ENCODE results near the gene TIAM2.
"Not testable (repeated sequence)": the region's sequence is repeated elsewhere in the genome, so short reads cannot be mapped to it uniquely, and the experiment has no call there.

Gene TIAM2

DNA sequence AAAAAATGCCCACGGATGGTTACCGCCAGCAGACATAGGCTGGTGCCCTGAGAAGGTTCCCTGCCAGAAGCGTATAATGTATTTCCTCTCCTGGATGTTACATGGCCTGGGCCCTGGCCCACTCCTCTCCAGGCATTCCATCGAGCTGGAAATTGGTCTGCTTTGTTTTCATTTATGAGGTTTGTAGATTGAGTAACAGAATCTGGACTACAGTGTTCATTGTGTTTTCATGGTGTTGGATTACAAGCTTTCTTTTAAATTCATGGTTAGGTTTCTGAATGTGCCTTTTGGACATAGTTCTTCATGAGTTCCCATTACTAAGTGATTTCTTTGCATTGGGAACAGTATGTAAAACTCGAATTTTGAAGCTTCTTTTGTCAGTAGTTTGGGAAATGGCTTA is 6.4 kb downstream of the TIAM2 start:
- no peak overlapping the region for H3K4me3 Mint-ChIP-seq
- DNase-seq (no peak), ATAC-seq (replicated peaks) (no peak)
- H3K27me3 Mint-ChIP-seq = peaks cover 14 to 20% of the 10 kb centered on the region in 2 donors
- H3K36me3 Mint-ChIP-seq = no peaks in the 10 kb centered on the region
- H3K9me3 Mint-ChIP-seq = no peaks in the 10 kb centered on the region
- no peak overlapping the region for H3K27ac Mint-ChIP-seq
- peaks cover 0 to 2% of the 10 kb centered on the region in 2 donors for H3K4me1 Mint-ChIP-seq

DNA sequence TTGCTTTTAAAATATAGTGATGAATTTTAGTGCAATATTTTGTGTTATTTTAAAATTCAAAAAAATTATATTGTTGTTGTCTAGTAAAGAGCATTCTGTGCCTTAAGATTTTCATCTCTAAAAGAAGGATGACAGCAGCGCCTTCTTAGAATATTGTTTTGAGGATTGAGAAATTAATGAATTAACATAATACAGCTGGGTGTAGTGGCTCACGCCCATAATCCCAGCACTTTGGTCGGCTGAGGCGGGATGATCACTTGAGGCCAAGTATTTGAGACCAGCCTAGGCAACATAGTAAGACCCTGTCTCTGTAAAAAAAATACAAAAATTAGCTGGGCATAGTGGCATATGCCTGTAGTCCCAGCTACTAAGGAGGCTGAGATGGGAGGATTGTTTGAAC is 6.8 kb downstream of the TIAM2 start:
- Mint-ChIP-seq H3K36me3 (no peaks in the 10 kb centered on the region), H3K27me3 (peaks cover 12 to 17% of the 10 kb centered on the region in 2 donors), H3K4me3 (no peak overlapping the region), H3K27ac (no peak overlapping the region), H3K9me3 (no peaks in the 10 kb centered on the region), H3K4me1 (peaks cover 0 to 2% of the 10 kb centered on the region in 2 donors)
- DNase-seq = no peak
- ATAC-seq (replicated peaks) = no peak

DNA sequence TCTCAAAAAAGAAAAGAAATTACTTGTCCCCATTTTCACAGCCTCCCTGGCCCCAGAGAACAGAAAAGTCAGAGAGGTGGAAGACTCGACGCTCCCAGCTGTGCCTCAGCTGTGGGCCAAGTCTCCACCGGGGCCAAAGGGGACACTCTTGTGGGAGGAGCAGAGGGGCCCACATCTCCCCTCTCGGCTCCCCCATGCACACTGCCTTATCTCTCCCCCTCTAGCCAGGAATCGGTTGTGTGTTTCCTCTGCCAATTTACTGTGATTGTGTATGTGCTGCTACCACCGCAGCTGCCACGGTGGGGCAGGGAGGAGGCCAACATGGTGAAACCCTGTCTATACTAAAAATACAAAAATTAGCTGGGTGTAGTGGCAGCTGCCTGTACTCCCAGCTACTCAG is 8.4 kb downstream of the TIAM2 start:
- H3K27me3 Mint-ChIP-seq = peaks cover 0 to 1% of the 10 kb centered on the region in 2 donors
- H3K36me3 Mint-ChIP-seq = no peaks in the 10 kb centered on the region
- H3K27ac Mint-ChIP-seq = no peak overlapping the region
- H3K9me3 Mint-ChIP-seq = no peaks in the 10 kb centered on the region
- DNase-seq (no peak), ATAC-seq (replicated peaks) (no peak)
- H3K4me1 Mint-ChIP-seq = peaks cover 0 to 2% of the 10 kb centered on the region in 2 donors
- H3K4me3 Mint-ChIP-seq = no peak overlapping the region

DNA sequence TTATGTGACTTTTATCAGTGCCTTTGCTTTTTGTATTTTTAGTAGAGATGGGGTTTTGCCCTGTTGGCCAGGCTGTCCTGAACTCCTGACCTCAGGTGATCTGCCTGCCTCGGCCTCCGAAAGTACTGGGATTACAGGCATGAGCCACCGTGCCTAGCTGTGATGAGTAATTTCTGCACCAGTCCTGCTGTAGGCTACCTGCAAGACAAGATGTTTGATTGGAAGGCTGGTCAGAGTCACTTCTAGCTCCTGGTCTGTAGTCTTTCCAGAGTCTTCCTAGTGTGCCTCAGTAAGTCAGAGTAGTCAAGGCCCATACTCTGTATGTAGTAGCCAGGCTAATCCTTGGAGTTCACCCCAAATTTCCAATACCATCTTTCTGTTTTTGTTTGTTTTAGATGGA is 8.9 kb downstream of the TIAM2 start:
- no peaks in the 10 kb centered on the region for H3K9me3 Mint-ChIP-seq
- H3K36me3 Mint-ChIP-seq = no peaks in the 10 kb centered on the region
- DNase-seq (no peak), ATAC-seq (replicated peaks) (no peak)
- no peak overlapping the region for H3K27ac Mint-ChIP-seq
- H3K4me1 Mint-ChIP-seq = peaks cover 0 to 2% of the 10 kb centered on the region in 2 donors
- no peaks in the 10 kb centered on the region for H3K27me3 Mint-ChIP-seq
- H3K4me3 Mint-ChIP-seq = no peak overlapping the region

DNA sequence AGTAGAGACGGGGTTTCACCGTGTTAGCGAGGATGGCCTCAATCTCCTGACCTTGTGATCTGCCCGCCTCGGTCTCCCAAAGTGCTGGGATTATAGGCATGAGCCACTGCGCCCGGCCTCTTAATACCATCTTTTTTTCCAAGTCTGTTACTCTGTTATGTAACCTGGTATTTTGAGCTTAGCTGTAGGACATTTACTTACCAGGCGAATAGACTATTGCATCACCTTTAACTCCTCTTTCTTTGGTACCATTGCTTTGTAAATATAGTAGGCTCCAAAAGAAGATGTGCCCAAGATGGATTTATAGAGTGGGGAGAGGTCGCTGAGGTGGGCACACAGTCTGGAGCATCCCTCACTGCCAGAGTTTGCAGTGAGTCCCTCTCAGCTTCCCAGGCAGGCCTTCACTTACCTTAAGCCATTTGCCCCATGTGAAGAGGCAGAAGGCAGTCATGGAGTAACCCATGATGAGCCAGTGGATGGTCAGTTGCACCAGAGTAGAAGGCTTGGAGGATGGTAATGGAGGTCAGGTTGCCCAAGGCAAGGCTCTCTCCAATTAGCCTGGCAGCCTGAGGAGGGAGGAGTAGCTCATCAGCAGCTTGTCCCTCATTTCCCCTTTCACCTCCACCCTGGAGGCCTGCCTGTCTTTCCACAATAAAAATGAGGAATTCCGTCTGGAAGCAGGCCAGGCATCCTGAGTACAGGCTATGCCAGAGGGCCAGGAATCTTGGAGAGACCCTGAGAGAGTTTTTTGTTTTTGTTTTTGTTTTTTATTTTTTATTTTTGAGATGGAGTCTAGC is 9.7 kb downstream of the TIAM2 start:
- no peaks in the 10 kb centered on the region for H3K36me3 Mint-ChIP-seq
- no peak overlapping the region for H3K27ac Mint-ChIP-seq
- H3K9me3 Mint-ChIP-seq = no peaks in the 10 kb centered on the region
- no peaks in the 10 kb centered on the region for H3K27me3 Mint-ChIP-seq
- peaks cover 0 to 2% of the 10 kb centered on the region in 2 donors for H3K4me1 Mint-ChIP-seq
- H3K4me3 Mint-ChIP-seq = no peak overlapping the region
- no peak for ATAC-seq (replicated peaks)
- DNase-seq = no peak

DNA sequence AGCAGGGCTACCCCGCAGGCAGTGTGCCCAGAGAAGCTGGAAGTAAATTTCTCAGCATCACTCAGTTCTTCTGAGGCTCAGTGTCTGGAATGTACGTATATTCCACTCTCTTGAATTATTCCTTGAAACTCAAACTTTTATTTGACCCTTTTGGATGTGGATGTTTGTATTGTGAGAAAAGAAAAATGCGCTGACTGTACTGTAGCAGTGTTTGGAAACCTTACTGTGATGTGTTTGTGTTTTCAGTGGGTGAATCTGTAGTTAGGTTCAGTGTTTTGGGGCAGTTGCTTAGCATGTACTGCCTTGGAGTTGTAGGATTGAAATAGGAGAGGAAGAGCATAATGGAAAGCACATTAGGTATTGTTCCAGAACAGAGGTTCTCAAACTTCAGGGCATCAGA is 13.5 kb downstream of the TIAM2 start:
- ATAC-seq (replicated peaks) = no peak
- Mint-ChIP-seq H3K27ac (no peak overlapping the region), H3K4me1 (no peaks in the 10 kb centered on the region), H3K9me3 (no peaks in the 10 kb centered on the region), H3K36me3 (no peaks in the 10 kb centered on the region), H3K4me3 (no peak overlapping the region), H3K27me3 (no peaks in the 10 kb centered on the region)
- DNase-seq = no peak

DNA sequence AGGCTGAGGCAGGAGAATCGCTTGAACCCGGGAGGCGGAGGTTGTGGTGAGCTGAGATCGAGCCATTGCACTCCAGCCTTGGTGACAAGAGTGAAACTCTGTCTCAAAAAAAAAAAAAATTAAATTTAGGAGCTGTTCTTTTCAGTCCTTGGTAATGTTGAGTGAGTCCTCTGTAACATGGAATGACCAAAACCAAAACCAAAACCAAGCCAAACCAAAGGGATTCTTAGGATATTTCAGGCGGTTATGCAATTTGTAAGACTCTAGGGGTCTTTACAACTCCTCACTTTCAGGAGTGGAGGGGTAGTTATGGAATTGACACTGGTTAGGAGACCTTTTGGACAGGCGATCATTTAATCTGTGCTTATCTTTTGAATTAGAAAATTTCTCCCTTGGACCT is 15.8 kb downstream of the TIAM2 start:
- no peak for ATAC-seq (replicated peaks)
- H3K27ac Mint-ChIP-seq = no peak overlapping the region
- no peaks in the 10 kb centered on the region for H3K9me3 Mint-ChIP-seq
- no peaks in the 10 kb centered on the region for H3K36me3 Mint-ChIP-seq
- H3K27me3 Mint-ChIP-seq = no peaks in the 10 kb centered on the region
- H3K4me3 Mint-ChIP-seq = no peak overlapping the region
- DNase-seq = no peak
- no peaks in the 10 kb centered on the region for H3K4me1 Mint-ChIP-seq

DNA sequence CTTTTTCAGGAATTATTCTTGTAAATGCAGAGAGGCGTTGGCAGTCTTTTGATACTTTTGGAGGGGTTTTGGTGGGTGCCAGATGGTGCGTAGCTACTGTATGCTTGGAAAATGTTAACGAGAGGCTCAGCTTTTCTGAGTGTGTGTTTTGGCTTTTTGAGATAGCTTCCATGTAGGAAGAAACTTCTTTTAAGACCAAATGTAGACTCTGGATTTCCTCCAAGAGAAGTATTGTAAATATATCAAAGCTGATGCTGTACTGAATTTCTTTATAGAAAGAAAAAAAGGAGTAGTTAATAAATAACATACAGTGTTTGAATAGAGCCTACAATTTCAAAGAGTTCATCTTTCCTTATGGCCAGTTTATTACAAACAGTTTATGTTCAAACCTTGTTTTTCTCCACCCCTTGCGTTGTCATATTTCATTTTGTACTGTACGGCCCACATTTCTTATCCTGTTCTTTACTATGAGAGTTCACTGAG is 16.7 kb downstream of the TIAM2 start:
- H3K36me3 Mint-ChIP-seq = no peaks in the 10 kb centered on the region
- DNase-seq (no peak), ATAC-seq (replicated peaks) (no peak)
- no peaks in the 10 kb centered on the region for H3K27me3 Mint-ChIP-seq
- no peaks in the 10 kb centered on the region for H3K9me3 Mint-ChIP-seq
- H3K27ac Mint-ChIP-seq = no peak overlapping the region
- H3K4me3 Mint-ChIP-seq = no peak overlapping the region
- no peaks in the 10 kb centered on the region for H3K4me1 Mint-ChIP-seq

DNA sequence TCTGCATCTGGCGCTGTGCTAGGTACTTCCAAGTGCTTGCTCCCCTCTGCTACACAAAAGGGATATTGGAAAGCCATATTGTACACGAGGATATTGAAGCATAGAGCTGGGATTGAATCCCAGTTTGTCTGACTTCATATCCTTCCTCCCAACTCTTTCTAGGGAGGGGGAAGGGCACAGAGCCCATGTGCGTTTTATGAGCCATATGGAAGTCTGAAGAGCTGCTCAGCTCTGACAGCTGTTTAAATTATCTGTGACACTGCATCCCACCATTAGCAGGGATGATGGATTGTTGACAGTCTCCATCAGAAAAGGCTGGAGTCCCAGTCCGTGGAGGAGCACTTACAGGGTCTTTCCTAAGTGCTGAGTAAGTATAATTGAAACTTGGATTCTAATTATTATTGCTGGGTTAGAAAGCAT is 18.4 kb downstream of the TIAM2 start:
- Mint-ChIP-seq H3K9me3 (no peaks in the 10 kb centered on the region), H3K4me3 (no peak overlapping the region), H3K36me3 (no peaks in the 10 kb centered on the region), H3K4me1 (no peaks in the 10 kb centered on the region), H3K27me3 (no peaks in the 10 kb centered on the region), H3K27ac (no peak overlapping the region)
- DNase-seq (no peak), ATAC-seq (replicated peaks) (no peak)

DNA sequence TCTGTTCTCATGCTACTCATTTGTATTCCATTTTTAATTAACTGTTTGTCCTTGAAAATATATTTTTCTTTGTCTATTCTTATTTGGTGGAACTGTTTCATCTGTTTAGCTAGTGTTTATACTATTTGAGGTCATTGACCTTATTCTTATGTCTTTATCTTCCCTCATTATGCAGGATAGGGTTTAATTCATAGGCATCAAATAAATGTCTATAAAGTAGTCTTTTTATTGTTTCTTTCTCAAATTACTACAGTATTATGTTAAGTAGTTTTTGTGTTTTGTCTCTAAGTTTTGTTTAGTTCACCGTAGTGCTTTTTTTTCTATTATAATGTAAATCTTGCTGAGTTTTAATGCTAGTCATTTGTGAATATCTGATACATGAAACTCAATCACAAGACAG is 19.0 kb downstream of the TIAM2 start:
- Mint-ChIP-seq H3K4me1 (no peaks in the 10 kb centered on the region), H3K4me3 (no peak overlapping the region), H3K36me3 (no peaks in the 10 kb centered on the region), H3K9me3 (no peaks in the 10 kb centered on the region), H3K27me3 (no peaks in the 10 kb centered on the region), H3K27ac (no peak overlapping the region)
- DNase-seq (no peak), ATAC-seq (replicated peaks) (no peak)

DNA sequence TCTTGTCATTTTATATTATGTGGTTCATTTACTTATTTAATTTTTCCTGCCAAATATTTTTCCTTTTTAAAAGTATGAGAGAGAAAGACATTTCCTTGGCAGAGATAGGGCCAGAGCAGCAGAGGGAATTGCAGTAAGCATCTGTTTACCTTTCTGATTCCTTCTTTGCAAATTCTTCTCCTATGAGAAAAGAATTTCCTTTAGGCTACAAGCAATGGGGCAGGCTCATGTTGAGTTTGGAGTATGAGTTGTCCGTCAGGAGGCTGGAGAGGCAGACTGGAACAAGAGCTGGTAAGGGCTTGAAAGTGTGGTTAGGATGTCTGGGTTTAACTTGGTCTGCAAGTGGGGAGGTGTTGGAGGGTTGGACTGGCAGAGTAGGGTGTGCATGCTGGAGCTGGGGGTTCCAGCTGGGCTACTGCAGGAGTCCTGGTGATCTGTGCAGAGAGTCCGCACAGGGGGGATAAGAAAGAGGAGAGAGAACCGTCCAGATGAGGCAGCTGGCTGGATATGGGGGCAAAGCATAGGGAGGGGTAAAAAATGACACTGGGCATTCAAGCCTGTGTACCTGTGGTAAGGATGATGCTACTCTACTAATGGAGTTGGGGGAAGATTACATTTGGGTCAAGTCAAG is 19.7 kb downstream of the TIAM2 start:
- Mint-ChIP-seq H3K9me3 (no peaks in the 10 kb centered on the region), H3K4me1 (no peaks in the 10 kb centered on the region), H3K36me3 (no peaks in the 10 kb centered on the region), H3K27ac (no peak overlapping the region), H3K4me3 (no peak overlapping the region), H3K27me3 (no peaks in the 10 kb centered on the region)
- no peak for ATAC-seq (replicated peaks)
- DNase-seq = no peak

DNA sequence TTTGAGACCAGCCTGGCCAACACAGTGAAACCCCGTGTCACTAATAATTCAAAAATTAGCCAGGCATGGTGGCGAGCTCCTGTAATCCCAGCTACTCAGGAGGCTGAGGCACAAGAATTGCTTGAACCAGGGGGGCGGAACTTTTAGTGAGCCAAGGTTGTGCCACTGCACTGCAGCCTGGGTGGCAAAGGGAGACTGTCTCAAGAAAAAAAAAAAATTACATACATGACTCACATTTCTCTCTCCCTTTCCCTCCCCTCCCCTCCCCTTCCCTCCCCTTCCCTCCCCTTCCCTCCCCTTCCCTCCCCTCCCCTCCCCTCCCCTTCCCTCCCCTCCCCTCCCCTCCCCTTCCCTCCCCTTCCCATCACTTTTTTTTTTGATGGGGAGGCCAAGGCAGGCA is 23.3 kb downstream of the TIAM2 start:
- ATAC-seq (replicated peaks); H3K4me1 Mint-ChIP-seq; H3K27me3 Mint-ChIP-seq; H3K27ac Mint-ChIP-seq; H3K36me3 Mint-ChIP-seq; H3K9me3 Mint-ChIP-seq; DNase-seq; H3K4me3 Mint-ChIP-seq: not testable (repeated sequence)

DNA sequence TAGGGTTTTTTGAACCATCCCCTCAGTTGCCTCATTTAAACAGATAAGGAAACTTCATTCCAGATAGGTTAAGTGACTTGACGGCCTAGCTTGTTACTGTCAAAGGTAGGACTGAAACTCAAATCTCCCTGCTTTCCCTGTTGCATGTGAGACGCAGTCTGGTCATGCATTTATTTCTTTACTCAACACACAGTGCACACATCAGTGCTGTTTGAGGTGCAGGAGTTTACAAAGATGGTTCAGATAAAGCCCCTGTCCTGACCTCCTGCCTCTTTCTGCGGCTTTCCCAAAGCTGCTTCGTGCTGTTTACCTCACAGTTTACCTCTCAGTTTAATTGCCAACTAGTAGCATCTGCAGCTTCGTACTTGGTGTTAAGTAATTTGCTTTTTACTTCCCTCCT is 26.6 kb downstream of the TIAM2 start:
- no peaks in the 10 kb centered on the region for H3K36me3 Mint-ChIP-seq
- H3K4me3 Mint-ChIP-seq = no peak overlapping the region
- no peak for DNase-seq
- peaks cover 0 to 2% of the 10 kb centered on the region in 2 donors for H3K4me1 Mint-ChIP-seq
- no peak overlapping the region for H3K27ac Mint-ChIP-seq
- no peaks in the 10 kb centered on the region for H3K27me3 Mint-ChIP-seq
- ATAC-seq (replicated peaks) = no peak
- H3K9me3 Mint-ChIP-seq = no peaks in the 10 kb centered on the region

DNA sequence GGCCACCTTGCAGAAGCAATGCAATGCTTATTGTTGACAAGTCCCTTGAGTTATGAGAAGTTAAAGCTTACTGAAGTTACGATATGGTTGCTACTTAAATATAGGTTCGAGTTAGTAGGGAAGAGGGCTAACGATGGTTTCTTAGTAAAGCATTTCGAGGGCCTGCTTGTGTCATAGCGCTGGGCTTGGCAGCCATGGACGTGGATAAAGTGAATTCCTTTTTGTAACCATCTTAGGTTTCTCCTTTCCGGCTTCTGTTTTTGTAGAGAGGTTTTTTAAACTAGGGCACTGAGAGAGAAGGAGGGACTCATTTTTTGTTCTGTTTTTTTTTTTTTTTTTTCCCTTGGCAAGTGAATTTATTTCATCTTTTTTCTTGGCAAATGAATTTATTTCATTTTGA is 27.6 kb downstream of the TIAM2 start:
- DNase-seq = no peak
- no peaks in the 10 kb centered on the region for H3K36me3 Mint-ChIP-seq
- no peak overlapping the region for H3K4me3 Mint-ChIP-seq
- no peak for ATAC-seq (replicated peaks)
- no peak overlapping the region for H3K27ac Mint-ChIP-seq
- H3K27me3 Mint-ChIP-seq = no peaks in the 10 kb centered on the region
- H3K4me1 Mint-ChIP-seq = peaks cover 0 to 2% of the 10 kb centered on the region in 2 donors
- H3K9me3 Mint-ChIP-seq = no peaks in the 10 kb centered on the region

DNA sequence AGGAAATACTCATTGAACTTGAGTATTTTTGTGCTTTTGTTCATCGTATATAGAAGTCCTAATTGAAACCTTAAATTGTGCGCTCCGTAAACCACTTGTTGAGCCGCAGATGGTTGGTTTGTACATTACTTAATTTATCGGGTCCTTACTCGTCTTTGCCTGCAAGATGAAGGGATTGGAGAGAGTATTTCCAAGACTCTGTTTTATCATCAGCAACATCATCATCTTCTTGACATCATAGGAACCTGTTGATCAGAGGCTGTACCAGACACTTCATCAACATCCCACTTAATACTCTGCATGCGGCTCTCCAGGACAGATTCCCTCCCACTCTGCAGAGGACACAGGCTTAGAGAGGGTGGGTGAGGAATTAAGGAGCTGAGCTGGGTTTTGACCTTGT is 28.6 kb downstream of the TIAM2 start:
- no peaks in the 10 kb centered on the region for H3K36me3 Mint-ChIP-seq
- H3K27ac Mint-ChIP-seq = no peak overlapping the region
- no peak for DNase-seq
- H3K4me1 Mint-ChIP-seq = peaks cover 0 to 2% of the 10 kb centered on the region in 2 donors
- H3K9me3 Mint-ChIP-seq = no peaks in the 10 kb centered on the region
- H3K4me3 Mint-ChIP-seq = no peak overlapping the region
- no peak for ATAC-seq (replicated peaks)
- no peaks in the 10 kb centered on the region for H3K27me3 Mint-ChIP-seq
